NCI-H1048 (cell line): Measurements from ENCODE around the gene RBBP5.

ENCODE experiments used
- DNase-seq: peaks from one replicate; lab custom pipeline; 2025; lab: John Stamatoyannopoulos, UW

Gene RBBP5

GRCh38 chr1:205129447-205130029, 7.8 kb upstream of the RBBP5 start:
- no peak for DNase-seq

- no peak for DNase-seq
Measured at GRCh38 chr1:205128050-205128449, 6.3 kb upstream of the RBBP5 start.

GRCh38 chr1:205127646-205128045, 5.9 kb upstream of the RBBP5 start:
- DNase-seq = no peak

GRCh38 chr1:205124726-205125125, 2.9 kb upstream of the RBBP5 start:
- no peak for DNase-seq

GRCh38 chr1:205122489-205122882, 708 bp upstream of the RBBP5 start:
- DNase-seq = no peak

GRCh38 chr1:205118752-205119151, 3.0 kb downstream of the RBBP5 start:
- no peak for DNase-seq

- no peak for DNase-seq
Measured at GRCh38 chr1:205111354-205111753, 10.4 kb downstream of the RBBP5 start.

- no peak for DNase-seq
Measured at GRCh38 chr1:205109711-205110110, 12.1 kb downstream of the RBBP5 start.

GRCh38 chr1:205109269-205109668, 12.5 kb downstream of the RBBP5 start:
- no peak for DNase-seq

- DNase-seq = no peak
Measured at GRCh38 chr1:205108464-205108863, 13.3 kb downstream of the RBBP5 start.

GRCh38 chr1:205107327-205107726, 14.5 kb downstream of the RBBP5 start:
- no peak for DNase-seq

- DNase-seq = no peak
Measured at GRCh38 chr1:205102404-205102803, 19.4 kb downstream of the RBBP5 start.

- no peak for DNase-seq
Measured at GRCh38 chr1:205098242-205098641, 23.5 kb downstream of the RBBP5 start.

- no peak for DNase-seq
Measured at GRCh38 chr1:205095422-205095821, 26.4 kb downstream of the RBBP5 start.

GRCh38 chr1:205091043-205091740, 30.6 kb downstream of the RBBP5 start:
- no peak for DNase-seq

- no peak for DNase-seq
Measured at GRCh38 chr1:205088341-205088740, 33.4 kb downstream of the RBBP5 start.

- DNase-seq = no peak
Measured at GRCh38 chr1:205084360-205084759, 37.4 kb downstream of the RBBP5 start, which contains the start of gene TMEM81. TMEM81 (minus strand) TSS chr1:205084460; CDS start chr1:205084320, 140 bp downstream.

GRCh38 chr1:205082431-205082830, 39.3 kb downstream of the RBBP5 start:
- no peak for DNase-seq

- no peak for DNase-seq
Measured at GRCh38 chr1:205077934-205078311, 43.9 kb downstream of the RBBP5 start.

GRCh38 chr1:205077158-205077933, 44.4 kb downstream of the RBBP5 start:
- DNase-seq = no peak

GRCh38 chr1:205076245-205076761, 45.5 kb downstream of the RBBP5 start:
- DNase-seq = no peak

GRCh38 chr1:205075642-205076155, 46.1 kb downstream of the RBBP5 start:
- DNase-seq = no peak

GRCh38 chr1:205074513-205074912, 47.3 kb downstream of the RBBP5 start:
- no peak for DNase-seq
